HG03571 (cell line): ENCODE data around the gene EIPR1.

Experiments
- ATAC-seq: cut with Tn5 transposase; IDR thresholded peaks from one replicate; pipeline ENCODE4 v1.9.1; 2021; ENCODE audit not compliant: unreplicated experiment

Gene EIPR1

GRCh38 chr2:3180082-3180908, 197.3 kb downstream of the EIPR1 start:
- ATAC-seq: no peak

- no peak for ATAC-seq
Observed at GRCh38 chr2:3179626-3180025, 198.0 kb downstream of the EIPR1 start.

GRCh38 chr2:3179208-3179607, 198.4 kb downstream of the EIPR1 start:
- no peak for ATAC-seq

- no peak for ATAC-seq
Observed at GRCh38 chr2:3178578-3179031, 199.0 kb downstream of the EIPR1 start.

GRCh38 chr2:3177891-3178577, 199.6 kb downstream of the EIPR1 start:
- ATAC-seq: no peak

- ATAC-seq: no peak
Observed at GRCh38 chr2:3176869-3177255, 200.8 kb downstream of the EIPR1 start.

- no peak for ATAC-seq
Observed at GRCh38 chr2:3176071-3176868, 201.3 kb downstream of the EIPR1 start.

- ATAC-seq: no peak
Observed at GRCh38 chr2:3175568-3175955, 202.1 kb downstream of the EIPR1 start.

- no peak for ATAC-seq
Observed at GRCh38 chr2:3174626-3175567, 202.7 kb downstream of the EIPR1 start.

- no peak for ATAC-seq
Observed at GRCh38 chr2:3173031-3173430, 204.6 kb downstream of the EIPR1 start.

- ATAC-seq: no peak
Observed at GRCh38 chr2:3172265-3172935, 205.2 kb downstream of the EIPR1 start.

- no peak for ATAC-seq
Observed at GRCh38 chr2:3171564-3172264, 205.9 kb downstream of the EIPR1 start.

- no peak for ATAC-seq
Observed at GRCh38 chr2:3170792-3171455, 206.7 kb downstream of the EIPR1 start.

GRCh38 chr2:3169106-3169870, 208.3 kb downstream of the EIPR1 start:
- no peak for ATAC-seq

- ATAC-seq: no peak
Observed at GRCh38 chr2:3168230-3168891, 209.3 kb downstream of the EIPR1 start.

- ATAC-seq: no peak
Observed at GRCh38 chr2:3163401-3163800, 214.2 kb downstream of the EIPR1 start.

- no peak for ATAC-seq
Observed at GRCh38 chr2:3162442-3163077, 215.1 kb downstream of the EIPR1 start.
